CD14-positive monocyte (primary cell): ENCODE data around the gene PCDHGA8. TPM values are rescaled to one million over a fixed set of nuclear protein-coding genes. Genes with fewer than 3 reads are reported as not detected.

ENCODE experiments used
- DNase-seq, 3 donors: peaks; one replicate each; pipeline ENCODE4 v3.0.0-alpha.2; 2011 to 2022
- H2AFZ ChIP-seq: 2 replicates; pipeline ENCODE4 v1.6.0; 2012; ENCODE audit warnings: mild to moderate bottlenecking, low read depth, low read length, inconsistent platforms; ENCODE audit not compliant: insufficient read depth, poor library complexity, severe bottlenecking
- H3K27ac ChIP-seq, 2 donors: 1 replicate in 1 of 2; 2 replicates in 1 of 2; pipeline ENCODE4 v1.5.1; 2012 to 2013; ENCODE audit warnings: low read length in 2 of 2, control low read depth in 1 of 2, inconsistent platforms in 1 of 2, low read depth in 1 of 2, mild to moderate bottlenecking in 1 of 2
- H3K27me3 ChIP-seq, 2 donors: one replicate each; pipeline versions ENCODE4 v1.6.0 to v1.6.1; 2011 to 2013; ENCODE audit warnings: low read length in 2 of 2; ENCODE audit not compliant: control insufficient read depth in 2 of 2, insufficient read depth in 2 of 2
- H3K36me3 ChIP-seq, 2 donors: replicated peaks in 1 of 2; 1 replicate in 1 of 2; 2 replicates in 1 of 2; pipeline versions ENCODE4 v1.5.1 to v1.6.1; 2012 to 2013; ENCODE audit warnings: low read length in 2 of 2, control low read depth in 1 of 2, inconsistent platforms in 1 of 2, mild to moderate bottlenecking in 1 of 2; ENCODE audit not compliant: insufficient read depth in 2 of 2, control insufficient read depth in 1 of 2
- H3K4me1 ChIP-seq, 2 donors: 1 replicate in 1 of 2; 2 replicates in 1 of 2; pipeline versions ENCODE4 v1.5.1 to v1.6.1; 2012 to 2013; ENCODE audit warnings: low read length in 2 of 2, control low read depth in 1 of 2, inconsistent platforms in 1 of 2, mild to moderate bottlenecking in 1 of 2, moderate library complexity in 1 of 2; ENCODE audit not compliant: insufficient read depth in 2 of 2, control insufficient read depth in 1 of 2
- H3K4me2 ChIP-seq: replicated peaks from 2 replicates; pipeline ENCODE3; 2012; ENCODE audit warnings: low read length, moderate library complexity, mild to moderate bottlenecking; ENCODE audit not compliant: poor library complexity, severe bottlenecking; ENCODE audit errors: extremely low read depth
- H3K4me3 ChIP-seq, 3 experiments: fragments of 200-600 bp in 1 of 3; sonication (generic) in 1 of 3; replicated peaks in 1 of 3; 1 replicate in 2 of 3; 2 replicates in 1 of 3; pipeline ENCODE4 v1.5.1; 2011 to 2013; ENCODE audit warnings: low read length in 3 of 3, mild to moderate bottlenecking in 3 of 3, control low read depth in 2 of 3, low read depth in 2 of 3, inconsistent platforms in 1 of 3, moderate library complexity in 1 of 3
- H3K79me2 ChIP-seq: 2 replicates; pipeline ENCODE4 v1.6.0; 2012; ENCODE audit warnings: mild to moderate bottlenecking, control low read depth, inconsistent platforms, low read length, moderate library complexity; ENCODE audit not compliant: insufficient read depth
- H3K9ac ChIP-seq: 2 replicates; pipeline ENCODE4 v1.6.0; 2017; ENCODE audit warnings: low read length, mild to moderate bottlenecking; ENCODE audit not compliant: insufficient read depth, poor library complexity, severe bottlenecking
- H3K9me3 ChIP-seq, 2 donors: replicated peaks in 1 of 2; 1 replicate in 1 of 2; 2 replicates in 1 of 2; pipeline versions ENCODE4 v1.5.1 to v1.6.1; 2012 to 2013; ENCODE audit warnings: low read length in 2 of 2, control low read depth in 1 of 2; ENCODE audit not compliant: control insufficient read depth in 1 of 2, insufficient read depth in 1 of 2
- H4K20me1 ChIP-seq: 2 replicates; pipeline ENCODE4 v1.6.0; 2012; ENCODE audit warnings: mild to moderate bottlenecking, low read length, control low read depth, moderate library complexity; ENCODE audit not compliant: insufficient read depth
- H3K27ac Mint-ChIP-seq, 7 donors: one replicate each; pipeline ENCODE4 v1.8.0; 2020; ENCODE audit warnings: mild to moderate bottlenecking in 7 of 7, mixed read lengths in 7 of 7, moderate library complexity in 6 of 7, inconsistent platforms in 2 of 7
- H3K27me3 Mint-ChIP-seq, 3 donors: one replicate each; pipeline ENCODE4 v1.8.0; 2021 to 2022; ENCODE audit warnings: low read depth in 3 of 3, mild to moderate bottlenecking in 3 of 3, mixed read lengths in 3 of 3, moderate library complexity in 3 of 3, inconsistent platforms in 1 of 3
- H3K36me3 Mint-ChIP-seq, 2 donors: one replicate each; pipeline ENCODE4 v1.8.0; 2020; ENCODE audit warnings: mixed read lengths in 2 of 2, inconsistent platforms in 1 of 2, mild to moderate bottlenecking in 1 of 2
- H3K4me1 Mint-ChIP-seq: one replicate; pipeline ENCODE4 v1.8.0; 2020; ENCODE audit warnings: mild to moderate bottlenecking, mixed read lengths
- H3K4me3 Mint-ChIP-seq, 2 donors: one replicate each; pipeline ENCODE4 v1.8.0; 2020; ENCODE audit warnings: mild to moderate bottlenecking in 2 of 2, mixed read lengths in 2 of 2, moderate library complexity in 1 of 2
- H3K9me3 Mint-ChIP-seq, 7 donors: one replicate each; pipeline ENCODE4 v1.8.0; 2020 to 2022; ENCODE audit warnings: mixed read lengths in 7 of 7, mild to moderate bottlenecking in 6 of 7, moderate library complexity in 6 of 7, inconsistent platforms in 2 of 7
- WGBS: methylation state at CpG from one replicate; pipeline ENCODE4 v1.1.5; 2013; ENCODE audit warnings: missing lambda C conversion rate; ENCODE audit not compliant: insufficient coverage; 5-methylcytosine and 5-hydroxymethylcytosine counted together
- intact Hi-C, 2 donors: fragments of 100-400 bp; cut with micrococcal nuclease; formaldehyde crosslinking; loops; one replicate each; pipeline versions ENCODE4 v1.15.0 to v1.15.1; 2023
- polyA plus RNA-seq, 3 donors: library from polyadenylated mRNA; depleted of rRNA in 1 of 3; unstranded in 2 of 3; stranded (reverse) in 1 of 3; fragments of 300-500 nt in 2 of 3; fragments of >200 nt in 1 of 3; fragmentation: Illumina TruSeq in 2 of 3; gene quantifications; 1 replicate in 2 of 3; 2 replicates in 1 of 3; pipeline ENCODE4 v1.2.3, GENCODE V29; 2012 to 2021
- TF ChIP-seq, protein P1 (sequence below): fragments of 200-600 bp; IDR thresholded peaks from one replicate; pipeline ENCODE4 v1.8.0; 2022; ENCODE audit warnings: antibody characterized with exemption, mild to moderate bottlenecking

The PCDHGA8 gene
- polyA plus RNA-seq, 3 donors = not detected

- Histone ChIP-seq H3K79me2 (no peaks in the 10 kb centered on the region), H3K27ac (no peak overlapping the region), H2AFZ (peak overlapping the region; percentile 84), H3K36me3 (no peaks in the 10 kb centered on the region), H3K4me2 (peak overlapping the region; percentile 89), H4K20me1 (no peaks in the 10 kb centered on the region), H3K27me3 (peaks cover 80 to 100% of the 10 kb centered on the region in 2 donors), H3K4me3 (peak overlapping the region; percentile 37 to 77 (median 54)), H3K4me1 (peaks cover 19 to 21% of the 10 kb centered on the region in 2 donors), H3K9me3 (peaks cover 41 to 47% of the 10 kb centered on the region in 2 donors), H3K9ac (no peak overlapping the region)
- peaks cover 32% of the 10 kb centered on the region for H3K4me1 Mint-ChIP-seq
- peaks cover 7 to 30% of the 10 kb centered on the region in 2 donors for H3K36me3 Mint-ChIP-seq
- no peak for DNase-seq
- H3K27ac Mint-ChIP-seq = peak overlapping the region in 2 of 7 donors; percentile 41 to 73
- intact Hi-C loops = loop anchor here (5.0 kb wide), 2 partner anchors 136 to 141 kb away; no protein-coding TSS in a partner anchor
- H3K9me3 Mint-ChIP-seq = peaks cover 19 to 61% (median 54%) of the 10 kb centered on the region in 7 donors
- 7% methylated on average over 5 of the region's 13 CpGs for WGBS
- H3K27me3 Mint-ChIP-seq = peaks cover 76 to 89% (median 85%) of the 10 kb centered on the region in 3 donors
- TF ChIP-seq, protein P1, sequence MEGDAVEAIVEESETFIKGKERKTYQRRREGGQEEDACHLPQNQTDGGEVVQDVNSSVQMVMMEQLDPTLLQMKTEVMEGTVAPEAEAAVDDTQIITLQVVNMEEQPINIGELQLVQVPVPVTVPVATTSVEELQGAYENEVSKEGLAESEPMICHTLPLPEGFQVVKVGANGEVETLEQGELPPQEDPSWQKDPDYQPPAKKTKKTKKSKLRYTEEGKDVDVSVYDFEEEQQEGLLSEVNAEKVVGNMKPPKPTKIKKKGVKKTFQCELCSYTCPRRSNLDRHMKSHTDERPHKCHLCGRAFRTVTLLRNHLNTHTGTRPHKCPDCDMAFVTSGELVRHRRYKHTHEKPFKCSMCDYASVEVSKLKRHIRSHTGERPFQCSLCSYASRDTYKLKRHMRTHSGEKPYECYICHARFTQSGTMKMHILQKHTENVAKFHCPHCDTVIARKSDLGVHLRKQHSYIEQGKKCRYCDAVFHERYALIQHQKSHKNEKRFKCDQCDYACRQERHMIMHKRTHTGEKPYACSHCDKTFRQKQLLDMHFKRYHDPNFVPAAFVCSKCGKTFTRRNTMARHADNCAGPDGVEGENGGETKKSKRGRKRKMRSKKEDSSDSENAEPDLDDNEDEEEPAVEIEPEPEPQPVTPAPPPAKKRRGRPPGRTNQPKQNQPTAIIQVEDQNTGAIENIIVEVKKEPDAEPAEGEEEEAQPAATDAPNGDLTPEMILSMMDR = no peak
- H3K4me3 Mint-ChIP-seq = peak overlapping the region; percentile 84 to 92
Observed at GRCh38 chr5:141421489-141421855, 29.0 kb downstream of the PCDHGA8 start.

DNA sequence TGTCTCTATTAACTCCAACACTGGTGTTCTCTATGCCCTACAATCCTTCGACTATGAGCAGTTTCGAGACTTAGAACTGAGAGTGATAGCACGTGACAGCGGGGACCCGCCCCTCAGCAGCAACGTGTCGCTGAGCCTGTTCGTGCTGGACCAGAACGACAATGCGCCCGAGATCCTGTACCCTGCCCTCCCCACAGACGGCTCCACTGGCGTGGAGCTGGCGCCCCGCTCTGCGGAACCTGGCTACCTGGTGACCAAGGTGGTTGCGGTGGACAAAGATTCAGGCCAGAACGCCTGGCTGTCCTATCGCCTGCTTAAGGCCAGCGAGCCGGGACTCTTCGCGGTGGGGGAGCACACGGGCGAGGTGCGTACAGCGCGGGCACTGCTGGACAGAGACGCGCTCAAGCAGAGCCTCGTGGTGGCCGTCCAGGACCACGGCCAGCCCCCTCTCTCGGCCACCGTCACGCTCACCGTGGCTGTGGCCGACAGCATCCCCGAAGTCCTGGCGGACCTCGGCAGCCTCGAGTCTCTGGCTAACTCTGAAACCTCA lies 30.4 kb downstream of the PCDHGA8 start:
- H3K79me2 ChIP-seq = no peaks in the 10 kb centered on the region
- intact Hi-C loops = loop anchor here (5.0 kb wide), 2 partner anchors 134 to 139 kb away; no protein-coding TSS in a partner anchor

More for the DNA sequence above, 30.4 kb downstream of the PCDHGA8 start:
- no peak overlapping the region for H2AFZ ChIP-seq
- peaks cover 7 to 30% of the 10 kb centered on the region in 2 donors for H3K36me3 Mint-ChIP-seq
- no peak overlapping the region for H3K27ac Mint-ChIP-seq
- H3K36me3 ChIP-seq = no peaks in the 10 kb centered on the region
- H3K4me3 ChIP-seq = no peak overlapping the region
- H3K4me3 Mint-ChIP-seq = peak overlapping the region in 1 of 2 donors; percentile 77
- H3K9me3 ChIP-seq = peaks cover 51 to 60% of the 10 kb centered on the region in 2 donors
- TF ChIP-seq, protein P1 = no peak
- H3K4me1 ChIP-seq = peaks cover 16 to 17% of the 10 kb centered on the region in 2 donors
- no peak overlapping the region for H3K27ac ChIP-seq
- no peak overlapping the region for H3K9ac ChIP-seq
- no peaks in the 10 kb centered on the region for H4K20me1 ChIP-seq
- 30% methylated on average over 42 of the region's 42 CpGs for WGBS
- H3K9me3 Mint-ChIP-seq = peaks cover 22 to 63% (median 59%) of the 10 kb centered on the region in 7 donors
- peaks cover 28% of the 10 kb centered on the region for H3K4me1 Mint-ChIP-seq
- H3K27me3 Mint-ChIP-seq = peaks cover 79 to 97% (median 90%) of the 10 kb centered on the region in 3 donors
- no peak overlapping the region for H3K4me2 ChIP-seq
- DNase-seq = no peak
- peaks cover 83 to 100% of the 10 kb centered on the region in 2 donors for H3K27me3 ChIP-seq
